Activated CD4-positive, alpha-beta T cell treated with anti-CD3 and anti-CD28 coated beads for 4 hours (primary cell): Measurements from ENCODE around the gene TAP1.
A peak's percentile ranks its signal among the peaks of the same experiment; 100 is the strongest.

Source experiments
- DNase-seq, 2 donors: peaks; one replicate each; pipeline ENCODE4 v3.0.0-alpha.2; 2020

The TAP1 gene

GRCh38 chr6:32796848-32797776, 56.4 kb downstream of the TAP1 start:
- peak; percentile 57 to 82 for DNase-seq
